ENCODE results near the gene EIF2AK3. TPM values are rescaled to one million over a fixed set of nuclear protein-coding genes. Genes with fewer than 3 reads are reported as not detected.
"Not testable (repeated sequence)": the region's sequence is repeated elsewhere in the genome, so short reads cannot be mapped to it uniquely, and the experiment has no call there.

Gene EIF2AK3
- total and polyA plus RNA-seq, 2 donors from 2014 or later, result 5.7 to 20.8 TPM

GRCh38 chr2:88624477-88624876 lies 2.8 kb downstream of the EIF2AK3 start:
- no peak for TF ChIP-seq CTCF (IDR thresholded peaks at IDR 0.05; ENCODE audit: borderline replicate concordance, extremely low read depth, insufficient read depth)
- peak overlapping the region in 1 of 3 donors; percentile 45 for H3K4me3 ChIP-seq (ENCODE audit: low read length in 3 of 3)
- no peak for FAIRE-seq
- peaks cover 0 to 6% (median 4%) of the 10 kb centered on the region in 3 donors for H3K4me1 ChIP-seq (ENCODE audit: control insufficient read depth in 2 of 3, insufficient read depth in 2 of 3, low read depth in 1 of 3, low read length in 3 of 3)
- DNase-seq, result no peak
- H3K27ac ChIP-seq (ENCODE audit: low read depth in 2 of 2, low read length in 2 of 2), result no peak overlapping the region
- intact Hi-C loops (cut with DNase I), result no loop called here
- H3K9me3 ChIP-seq (ENCODE audit: control insufficient read depth in 2 of 3, insufficient read depth in 1 of 3, low read length in 3 of 3), result no peaks in the 10 kb centered on the region
- H3K27me3 ChIP-seq (ENCODE audit: control insufficient read depth, insufficient read depth, low read length), result no peaks in the 10 kb centered on the region
- no peak overlapping the region for H3K9ac ChIP-seq (ENCODE audit: low read length in 3 of 3)
- no peaks in the 10 kb centered on the region for H3K36me3 ChIP-seq (ENCODE audit: control insufficient read depth in 2 of 3, insufficient read depth in 3 of 3, low read length in 3 of 3)

- H3K4me3 ChIP-seq (ENCODE audit: low read length in 3 of 3); FAIRE-seq; H3K9ac ChIP-seq (ENCODE audit: low read length in 3 of 3); intact Hi-C loops (cut with DNase I); H3K4me1 ChIP-seq (ENCODE audit: control insufficient read depth in 2 of 3, insufficient read depth in 2 of 3, low read depth in 1 of 3, low read length in 3 of 3); H3K27me3 ChIP-seq (ENCODE audit: control insufficient read depth, insufficient read depth, low read length); H3K36me3 ChIP-seq (ENCODE audit: control insufficient read depth in 2 of 3, insufficient read depth in 3 of 3, low read length in 3 of 3); H3K27ac ChIP-seq (ENCODE audit: low read depth in 2 of 2, low read length in 2 of 2); DNase-seq; H3K9me3 ChIP-seq (ENCODE audit: control insufficient read depth in 2 of 3, insufficient read depth in 1 of 3, low read length in 3 of 3): not testable (repeated sequence)
These were observed 3.3 kb downstream of the EIF2AK3 start for GRCh38 chr2:88623831-88624465.

GRCh38 chr2:88622307-88622706 lies 5.0 kb downstream of the EIF2AK3 start:
- H3K9ac ChIP-seq (ENCODE audit: low read length in 3 of 3), result no peak overlapping the region
- DNase-seq (no peak), FAIRE-seq (no peak)
- H3K4me3 ChIP-seq (ENCODE audit: low read length in 3 of 3), result no peak overlapping the region
- H3K27me3 ChIP-seq (ENCODE audit: control insufficient read depth, insufficient read depth, low read length), result no peaks in the 10 kb centered on the region
- H3K27ac ChIP-seq (ENCODE audit: low read depth in 2 of 2, low read length in 2 of 2), result no peak overlapping the region
- TF ChIP-seq CTCF (IDR thresholded peaks at IDR 0.05; ENCODE audit: borderline replicate concordance, extremely low read depth, insufficient read depth), result no peak
- no peaks in the 10 kb centered on the region for H3K36me3 ChIP-seq (ENCODE audit: control insufficient read depth in 2 of 3, insufficient read depth in 3 of 3, low read length in 3 of 3)
- intact Hi-C loops (cut with DNase I), result no loop called here
- H3K4me1 ChIP-seq (ENCODE audit: control insufficient read depth in 2 of 3, insufficient read depth in 2 of 3, low read depth in 1 of 3, low read length in 3 of 3), result peaks cover 0 to 6% (median 4%) of the 10 kb centered on the region in 3 donors
- no peaks in the 10 kb centered on the region for H3K9me3 ChIP-seq (ENCODE audit: control insufficient read depth in 2 of 3, insufficient read depth in 1 of 3, low read length in 3 of 3)

GRCh38 chr2:88621432-88621831 lies 5.8 kb downstream of the EIF2AK3 start:
- H3K4me1 ChIP-seq (ENCODE audit: control insufficient read depth in 2 of 3, insufficient read depth in 2 of 3, low read depth in 1 of 3, low read length in 3 of 3), result peaks cover 0 to 6% (median 4%) of the 10 kb centered on the region in 3 donors
- intact Hi-C loops (cut with DNase I), result no loop called here
- no peaks in the 10 kb centered on the region for H3K9me3 ChIP-seq (ENCODE audit: control insufficient read depth in 2 of 3, insufficient read depth in 1 of 3, low read length in 3 of 3)
- H3K27me3 ChIP-seq (ENCODE audit: control insufficient read depth, insufficient read depth, low read length), result no peaks in the 10 kb centered on the region
- H3K9ac ChIP-seq (ENCODE audit: low read length in 3 of 3), result no peak overlapping the region
- H3K4me3 ChIP-seq (ENCODE audit: low read length in 3 of 3), result no peak overlapping the region
- DNase-seq (no peak), FAIRE-seq (no peak)
- no peaks in the 10 kb centered on the region for H3K36me3 ChIP-seq (ENCODE audit: control insufficient read depth in 2 of 3, insufficient read depth in 3 of 3, low read length in 3 of 3)
- no peak for TF ChIP-seq CTCF (IDR thresholded peaks at IDR 0.05; ENCODE audit: borderline replicate concordance, extremely low read depth, insufficient read depth)
- no peak overlapping the region for H3K27ac ChIP-seq (ENCODE audit: low read depth in 2 of 2, low read length in 2 of 2)
